Vagina (tissue), 2 donors: ENCODE measurements around the gene SPATA20.

Source experiments
- POLR2AphosphoS5 ChIP-seq, 2 donors: sonication (generic); formaldehyde crosslinking; IDR thresholded peaks; one replicate each; pipeline ENCODE4 v1.9.0; 2017; ENCODE audit warnings: antibody characterized with exemption in 2 of 2, mild to moderate bottlenecking in 2 of 2, low read depth in 1 of 2; ENCODE audit not compliant: insufficient read depth in 1 of 2
- TF ChIP-seq, protein P1 (sequence below), 3 experiments: fragments of 450-650 bp in 2 of 3; fragments of 200-600 bp in 1 of 3; sonication (generic) in 1 of 3; IDR thresholded peaks; one replicate each; pipeline ENCODE4 v1.5.1; 2017 to 2019; ENCODE audit warnings: antibody characterized with exemption in 3 of 3, mild to moderate bottlenecking in 2 of 3, moderate library complexity in 2 of 3

DNA sequence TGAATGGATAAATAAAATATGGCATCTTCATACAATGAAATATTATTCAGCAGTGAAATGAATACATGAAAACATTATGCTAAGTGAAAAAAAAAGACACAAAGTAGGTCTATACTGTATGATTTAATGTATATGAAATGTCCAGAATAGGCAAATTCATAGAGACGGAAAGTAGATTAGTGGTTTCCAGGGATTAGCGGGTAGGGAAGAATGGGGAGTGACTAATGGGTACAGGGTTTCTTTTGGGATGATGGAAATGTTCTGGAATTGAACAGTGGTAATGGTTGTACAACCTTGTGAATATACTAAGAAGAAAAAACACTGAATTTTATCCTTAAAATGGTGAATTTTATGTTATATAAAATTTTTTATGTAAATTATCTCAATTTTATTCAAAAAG, 47.3 kb upstream of the SPATA20 start:
- TF ChIP-seq, protein P1, sequence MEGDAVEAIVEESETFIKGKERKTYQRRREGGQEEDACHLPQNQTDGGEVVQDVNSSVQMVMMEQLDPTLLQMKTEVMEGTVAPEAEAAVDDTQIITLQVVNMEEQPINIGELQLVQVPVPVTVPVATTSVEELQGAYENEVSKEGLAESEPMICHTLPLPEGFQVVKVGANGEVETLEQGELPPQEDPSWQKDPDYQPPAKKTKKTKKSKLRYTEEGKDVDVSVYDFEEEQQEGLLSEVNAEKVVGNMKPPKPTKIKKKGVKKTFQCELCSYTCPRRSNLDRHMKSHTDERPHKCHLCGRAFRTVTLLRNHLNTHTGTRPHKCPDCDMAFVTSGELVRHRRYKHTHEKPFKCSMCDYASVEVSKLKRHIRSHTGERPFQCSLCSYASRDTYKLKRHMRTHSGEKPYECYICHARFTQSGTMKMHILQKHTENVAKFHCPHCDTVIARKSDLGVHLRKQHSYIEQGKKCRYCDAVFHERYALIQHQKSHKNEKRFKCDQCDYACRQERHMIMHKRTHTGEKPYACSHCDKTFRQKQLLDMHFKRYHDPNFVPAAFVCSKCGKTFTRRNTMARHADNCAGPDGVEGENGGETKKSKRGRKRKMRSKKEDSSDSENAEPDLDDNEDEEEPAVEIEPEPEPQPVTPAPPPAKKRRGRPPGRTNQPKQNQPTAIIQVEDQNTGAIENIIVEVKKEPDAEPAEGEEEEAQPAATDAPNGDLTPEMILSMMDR (IDR thresholded peaks at IDR 0.05) = no peak
- TF ChIP-seq POLR2AphosphoS5 (IDR thresholded peaks at IDR 0.05; ENCODE audit: insufficient read depth in 1 of 2, low read depth in 1 of 2) = no peak
